ENCODE results near the gene ATP2B2. TPM values are rescaled to one million over a fixed set of nuclear protein-coding genes. Genes with fewer than 3 reads are reported as not detected.

The ATP2B2 gene
- total and polyA plus RNA-seq, 9 of the 15 experiments (the other 6 are each of a cell fraction or from before 2014, with no cell fraction given) = 0.06 TPM; not detected in 8

DNA sequence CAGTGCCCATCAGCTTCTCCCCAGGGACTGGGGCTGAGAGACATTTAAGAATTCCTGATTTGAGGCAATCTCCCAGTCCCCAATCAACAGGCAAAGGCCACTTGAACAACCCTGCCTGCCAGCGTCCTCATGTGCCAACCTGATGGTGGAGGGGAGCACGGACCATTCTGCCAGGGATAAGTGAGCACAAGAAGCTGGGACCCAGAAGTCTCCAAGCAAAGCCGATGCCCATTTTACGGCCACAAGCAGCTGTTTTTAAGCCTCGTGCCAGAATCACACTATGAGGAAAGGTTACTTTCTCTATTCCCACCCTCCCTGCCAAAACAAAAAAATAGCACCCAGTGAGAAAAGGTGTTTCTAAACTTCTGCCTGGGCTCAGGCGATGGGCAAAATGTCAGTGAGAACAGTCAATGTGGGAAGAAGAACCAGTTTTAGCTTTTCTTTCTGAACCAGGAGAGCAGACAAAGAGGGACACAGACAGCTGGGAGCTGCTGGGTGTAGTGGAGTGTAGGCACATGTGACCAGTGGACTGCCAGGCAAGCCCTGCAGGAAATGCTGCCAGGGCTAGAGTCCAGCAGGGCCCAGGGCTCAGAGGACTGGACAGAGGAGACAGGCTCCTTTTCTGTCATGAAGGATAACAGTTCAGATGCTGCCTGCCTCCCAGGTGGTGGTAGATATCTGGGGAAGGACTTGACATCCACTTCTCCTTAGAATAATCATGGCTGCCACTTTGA lies 57.7 kb downstream of the ATP2B2 start (continued):
- TF ChIP-seq, protein P1, sequence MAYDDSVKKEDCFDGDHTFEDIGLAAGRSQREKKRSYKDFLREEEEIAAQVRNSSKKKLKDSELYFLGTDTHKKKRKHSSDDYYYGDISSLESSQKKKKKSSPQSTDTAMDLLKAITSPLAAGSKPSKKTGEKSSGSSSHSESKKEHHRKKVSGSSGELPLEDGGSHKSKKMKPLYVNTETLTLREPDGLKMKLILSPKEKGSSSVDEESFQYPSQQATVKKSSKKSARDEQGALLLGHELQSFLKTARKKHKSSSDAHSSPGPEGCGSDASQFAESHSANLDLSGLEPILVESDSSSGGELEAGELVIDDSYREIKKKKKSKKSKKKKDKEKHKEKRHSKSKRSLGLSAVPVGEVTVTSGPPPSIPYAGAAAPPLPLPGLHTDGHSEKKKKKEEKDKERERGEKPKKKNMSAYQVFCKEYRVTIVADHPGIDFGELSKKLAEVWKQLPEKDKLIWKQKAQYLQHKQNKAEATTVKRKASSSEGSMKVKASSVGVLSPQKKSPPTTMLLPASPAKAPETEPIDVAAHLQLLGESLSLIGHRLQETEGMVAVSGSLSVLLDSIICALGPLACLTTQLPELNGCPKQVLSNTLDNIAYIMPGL (CRISPR knock-in tag; IDR thresholded peaks at IDR 0.05) = no peak
- no peak for TF ChIP-seq NELFE (IDR thresholded peaks at IDR 0.05; ENCODE audit: insufficient read depth, insufficient read length)
- no peak for TF ChIP-seq ZNF3 (CRISPR knock-in tag; IDR thresholded peaks at IDR 0.05)

DNA sequence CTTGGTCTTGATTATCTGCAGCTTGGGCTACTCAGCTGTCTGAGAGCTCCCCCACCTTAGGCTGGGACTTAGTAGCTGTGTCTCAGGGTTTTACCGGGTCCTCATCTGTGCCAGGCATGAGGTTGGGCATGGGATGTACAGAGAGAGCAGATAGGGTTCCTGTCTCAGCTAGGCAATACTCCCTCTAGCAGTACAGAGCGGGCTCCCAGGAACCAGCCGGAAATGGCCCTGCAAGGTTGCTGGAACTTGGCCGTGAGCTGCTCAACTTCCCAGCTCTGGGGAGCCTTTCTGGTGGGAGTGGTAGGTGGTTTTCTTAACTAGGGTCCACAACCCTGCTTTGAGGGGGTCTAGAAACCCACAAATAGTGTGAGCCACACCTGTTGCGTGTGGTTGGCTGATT lies 58.3 kb downstream of the ATP2B2 start:
- BruUV-seq (replicated peaks) = no TSS peak
- Histone ChIP-seq H4K20me1 (replicated peaks; ENCODE audit: control insufficient read depth, insufficient read depth, low read length) (peaks cover 9% of the 10 kb centered on the region), H2AFZ (ENCODE audit: low read depth, low read length) (no peak overlapping the region), H3K9me3 (replicated peaks; ENCODE audit: control insufficient read depth, insufficient read depth, low read depth, low read length) (no peaks in the 10 kb centered on the region), H3K27ac (ENCODE audit: extremely low read depth, low read depth, low read length) (no peak overlapping the region), H3K9ac (ENCODE audit: insufficient read depth in 1 of 2, low read depth in 2 of 2, low read length in 2 of 2) (no peak overlapping the region), H3K27me3 (ENCODE audit: control insufficient read depth in 2 of 2, insufficient read depth in 2 of 2, low read length in 2 of 2) (peaks cover 49 to 88% of the 10 kb centered on the region in 2 experiments), H3K9me1 (ENCODE audit: control insufficient read depth, insufficient read depth, low read length) (no peaks in the 10 kb centered on the region), H3K4me1 (replicated peaks in 1 of 2; ENCODE audit: control insufficient read depth in 2 of 2, insufficient read depth in 2 of 2, low read length in 2 of 2) (no peaks in the 10 kb centered on the region), H3K4me2 (ENCODE audit: insufficient read depth, low read length) (no peak overlapping the region), H3K4me3 (no peak overlapping the region), H3K79me2 (ENCODE audit: control insufficient read depth, insufficient read depth, low read length) (no peaks in the 10 kb centered on the region), H3K36me3 (ENCODE audit: control insufficient read depth, insufficient read depth, low read length) (no peaks in the 10 kb centered on the region)
- ATAC-seq = no peak
- 4% methylated on average over 5 of the region's 5 CpGs for WGBS (ENCODE audit: insufficient coverage, low coverage, missing lambda C conversion rate)
- in situ Hi-C loops (cut with MboI) = no loop called here
- DNase-seq (ENCODE audit: extremely low read depth in 1 of 4, low spot score in 3 of 4) = no peak
- intact Hi-C loops (cut with micrococcal nuclease) = no loop called here
- POLR2A ChIA-PET = interaction anchor here (0.7 to 1.7 kb wide), 2 partner anchors 10 to 522 kb away, joined by 3 to 4 read pairs; no protein-coding TSS in a partner anchor
- CTCF ChIA-PET (ENCODE audit: low intra/inter-chr PET ratio) = no interaction called here
- no peak for FAIRE-seq
- TF ChIP-seq IFI16 (CRISPR knock-in tag; IDR thresholded peaks at IDR 0.05) (no peak), SP1 (CRISPR knock-in tag; IDR thresholded peaks at IDR 0.05) (no peak), ZNF408 (CRISPR knock-in tag; IDR thresholded peaks at IDR 0.05; ENCODE audit: low read depth) (no peak), SIN3B (IDR thresholded peaks at IDR 0.05; ENCODE audit: low read depth) (no peak), ZNF347 (CRISPR knock-in tag; IDR thresholded peaks at IDR 0.05; ENCODE audit: low read depth) (no peak)
- TF ChIP-seq, protein P2, sequence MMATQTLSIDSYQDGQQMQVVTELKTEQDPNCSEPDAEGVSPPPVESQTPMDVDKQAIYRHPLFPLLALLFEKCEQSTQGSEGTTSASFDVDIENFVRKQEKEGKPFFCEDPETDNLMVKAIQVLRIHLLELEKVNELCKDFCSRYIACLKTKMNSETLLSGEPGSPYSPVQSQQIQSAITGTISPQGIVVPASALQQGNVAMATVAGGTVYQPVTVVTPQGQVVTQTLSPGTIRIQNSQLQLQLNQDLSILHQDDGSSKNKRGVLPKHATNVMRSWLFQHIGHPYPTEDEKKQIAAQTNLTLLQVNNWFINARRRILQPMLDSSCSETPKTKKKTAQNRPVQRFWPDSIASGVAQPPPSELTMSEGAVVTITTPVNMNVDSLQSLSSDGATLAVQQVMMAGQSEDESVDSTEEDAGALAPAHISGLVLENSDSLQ (IDR thresholded peaks at IDR 0.05) = no peak
- TF ChIP-seq, protein P3, sequence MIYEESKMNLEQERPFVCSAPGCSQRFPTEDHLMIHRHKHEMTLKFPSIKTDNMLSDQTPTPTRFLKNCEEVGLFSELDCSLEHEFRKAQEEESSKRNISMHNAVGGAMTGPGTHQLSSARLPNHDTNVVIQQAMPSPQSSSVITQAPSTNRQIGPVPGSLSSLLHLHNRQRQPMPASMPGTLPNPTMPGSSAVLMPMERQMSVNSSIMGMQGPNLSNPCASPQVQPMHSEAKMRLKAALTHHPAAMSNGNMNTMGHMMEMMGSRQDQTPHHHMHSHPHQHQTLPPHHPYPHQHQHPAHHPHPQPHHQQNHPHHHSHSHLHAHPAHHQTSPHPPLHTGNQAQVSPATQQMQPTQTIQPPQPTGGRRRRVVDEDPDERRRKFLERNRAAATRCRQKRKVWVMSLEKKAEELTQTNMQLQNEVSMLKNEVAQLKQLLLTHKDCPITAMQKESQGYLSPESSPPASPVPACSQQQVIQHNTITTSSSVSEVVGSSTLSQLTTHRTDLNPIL (CRISPR knock-in tag; IDR thresholded peaks at IDR 0.05) = no peak
- TF ChIP-seq, protein P4, sequence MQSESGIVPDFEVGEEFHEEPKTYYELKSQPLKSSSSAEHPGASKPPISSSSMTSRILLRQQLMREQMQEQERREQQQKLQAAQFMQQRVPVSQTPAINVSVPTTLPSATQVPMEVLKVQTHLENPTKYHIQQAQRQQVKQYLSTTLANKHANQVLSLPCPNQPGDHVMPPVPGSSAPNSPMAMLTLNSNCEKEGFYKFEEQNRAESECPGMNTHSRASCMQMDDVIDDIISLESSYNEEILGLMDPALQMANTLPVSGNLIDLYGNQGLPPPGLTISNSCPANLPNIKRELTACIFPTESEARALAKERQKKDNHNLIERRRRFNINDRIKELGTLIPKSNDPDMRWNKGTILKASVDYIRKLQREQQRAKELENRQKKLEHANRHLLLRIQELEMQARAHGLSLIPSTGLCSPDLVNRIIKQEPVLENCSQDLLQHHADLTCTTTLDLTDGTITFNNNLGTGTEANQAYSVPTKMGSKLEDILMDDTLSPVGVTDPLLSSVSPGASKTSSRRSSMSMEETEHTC (IDR thresholded peaks at IDR 0.05) = no peak
